ENCODE results near the gene LAMA2. TPM values are rescaled to one million over a fixed set of nuclear protein-coding genes. Genes with fewer than 3 reads are reported as not detected.

The LAMA2 gene
- total and polyA plus RNA-seq, 2 of the 8 experiments (the other 6 are each of a cell fraction or from before 2014, with no cell fraction given): 1.3 to 3.8 TPM

- Histone ChIP-seq H4K5ac (ENCODE audit: insufficient read length, low read depth, low read length) (no peak overlapping the region), H2BK20ac (ENCODE audit: low read length) (no peak overlapping the region), H3K56ac (replicated peaks; ENCODE audit: insufficient read length, low read depth, low read length) (no peak overlapping the region), H4K91ac (replicated peaks; ENCODE audit: insufficient read length, low read length) (no peak overlapping the region), H4K8ac (ENCODE audit: extremely low read depth, insufficient read depth, low read length) (no peak overlapping the region), H3K9me3 (ENCODE audit: insufficient read depth in 2 of 2, low read depth in 1 of 2, low read length in 1 of 2) (peaks cover 0 to 3% of the 10 kb centered on the region in 2 experiments; a peak in 1 of 4 replicates), H3K36me3 (ENCODE audit: control insufficient read depth in 2 of 4, insufficient read depth in 4 of 4, low read length in 3 of 4) (no peaks in the 10 kb centered on the region), H4K20me1 (replicated peaks in 1 of 2; ENCODE audit: control insufficient read depth in 1 of 2, insufficient read depth in 2 of 2, low read length in 2 of 2) (no peaks in the 10 kb centered on the region), H2BK15ac (ENCODE audit: low read length) (no peak overlapping the region), H3K23ac (ENCODE audit: insufficient read length) (no peak overlapping the region), H3K79me1 (ENCODE audit: low read depth, low read length) (no peaks in the 10 kb centered on the region), H2BK12ac (ENCODE audit: low read depth, low read length) (no peak overlapping the region), H3K4me2 (ENCODE audit: insufficient read depth in 1 of 2, low read depth in 2 of 2, low read length in 2 of 2) (no peak overlapping the region), H3K23me2 (ENCODE audit: low read depth, low read length) (no peaks in the 10 kb centered on the region), H3K27ac (ENCODE audit: low read depth, low read length) (no peak overlapping the region), H3K4ac (replicated peaks; ENCODE audit: insufficient read length, low read depth, low read length) (no peak overlapping the region), H3K4me3 (ENCODE audit: extremely low read depth in 1 of 4, insufficient read depth in 2 of 4, low read depth in 3 of 4, low read length in 4 of 4) (no peak overlapping the region), H3K9ac (replicated peaks in 1 of 4; ENCODE audit: extremely low read depth in 1 of 4, low read depth in 3 of 4, low read length in 3 of 4) (no peak overlapping the region), H2AK5ac (ENCODE audit: low read depth, low read length) (no peak overlapping the region), H2BK120ac (replicated peaks; ENCODE audit: low read depth, low read length) (no peak overlapping the region), H3K27me3 (replicated peaks in 1 of 4; ENCODE audit: control insufficient read depth in 3 of 4, extremely low read depth in 1 of 4, insufficient read depth in 3 of 4, low read length in 3 of 4) (no peaks in the 10 kb centered on the region), H3K4me1 (replicated peaks in 1 of 4; ENCODE audit: control insufficient read depth in 3 of 4, insufficient read depth in 4 of 4, low read length in 3 of 4) (no peaks in the 10 kb centered on the region), H3K14ac (ENCODE audit: insufficient read length) (no peak overlapping the region), H2AFZ (ENCODE audit: low read length) (no peak overlapping the region), H3K79me2 (ENCODE audit: control insufficient read depth in 1 of 2, insufficient read depth in 2 of 2, low read length in 2 of 2) (no peaks in the 10 kb centered on the region), H3K18ac (ENCODE audit: extremely low read depth, low read length) (no peak overlapping the region), H2BK5ac (ENCODE audit: low read depth, low read length) (no peak overlapping the region)
- no peak for FAIRE-seq
- ChIA-PET CTCF (ENCODE audit: partially characterized antibody) (no interaction called here), POLR2A (ENCODE audit: partially characterized antibody) (no interaction called here)
- WGBS, 2 experiments (ENCODE audit: extremely low coverage in 1 of 2, insufficient coverage in 1 of 2, insufficient read length in 1 of 2, insufficient replicate concordance in 2 of 2, low coverage in 1 of 2, low lambda C conversion rate in 2 of 2, missing lambda C conversion rate in 1 of 2): 89% methylated on average over 2 of the region's 2 CpGs; no CpG with 5 or more reads in 1 of the 2 experiments
- no peak for DNase-seq (ENCODE audit: low read depth in 1 of 2, low spot score in 2 of 2)
- TF ChIP-seq RFX5 (IDR thresholded peaks at IDR 0.05; ENCODE audit: borderline replicate concordance, low read depth, low read length) (no peak), GTF2F1 (IDR thresholded peaks at IDR 0.05; ENCODE audit: borderline replicate concordance, low read depth, low read length) (no peak), SUZ12 (IDR thresholded peaks at IDR 0.05; ENCODE audit: low read length) (no peak), TCF12 (IDR thresholded peaks at IDR 0.05; ENCODE audit: low read depth, low read length) (no peak), CBX8 (IDR thresholded peaks at IDR 0.05; ENCODE audit: borderline replicate concordance, low read depth, low read length) (no peak), CREB1 (IDR thresholded peaks at IDR 0.05) (no peak), POLR2AphosphoS5 (IDR thresholded peaks at IDR 0.05; ENCODE audit: low read depth, low read length) (no peak), YY1 (IDR thresholded peaks at IDR 0.05; ENCODE audit: low read depth, low read length) (no peak), ATF3 (IDR thresholded peaks at IDR 0.05; ENCODE audit: insufficient read depth, low read depth, low read length) (no peak), HDAC2 (IDR thresholded peaks at IDR 0.05; ENCODE audit: borderline replicate concordance in 1 of 2, low read depth in 2 of 2, low read length in 2 of 2) (no peak), CHD1 (IDR thresholded peaks at IDR 0.05; ENCODE audit: low read depth, low read length) (no peak), ATF2 (IDR thresholded peaks at IDR 0.05; ENCODE audit: low read length) (no peak), CHD2 (IDR thresholded peaks at IDR 0.05; ENCODE audit: low read length) (no peak)
Observed at GRCh38 chr6:129041563-129041962, 158.6 kb downstream of the LAMA2 start.
